IMR-90 (cell line): ENCODE measurements around the gene STRIP1. TPM values are rescaled to one million over a fixed set of nuclear protein-coding genes. Genes with fewer than 3 reads are reported as not detected.

Experiments used
- ATAC-seq: fragments of 200-7000 bp; cut with Tn5 transposase; 2 replicates; pipeline ENCODE4 v1.9.1; 2020; ENCODE audit warnings: low read depth, mild to moderate bottlenecking, moderate library complexity
- BruUV-seq: library from RNA; stranded (reverse); fragments of 400-500 nt; replicated peaks from 2 replicates; lab custom pipeline; 2021; lab: Mats Ljungman, UMichigan
- CTCF ChIA-PET: fragments of 300-600 bp; formaldehyde crosslinking; extraction: SDS; loops from one replicate; lab custom pipeline; 2021; ENCODE audit warnings: antibody characterized with exemption; lab: Yijun Ruan, JAX
- POLR2A ChIA-PET: fragments of 300-600 bp; sonication (Branson Sonifier 250); formaldehyde crosslinking; loops from one replicate; lab custom pipeline; 2022; ENCODE audit warnings: antibody characterized with exemption; ENCODE audit not compliant: unreplicated experiment; lab: Charles Lee
- DNase-seq: peaks from one replicate; pipeline ENCODE4 v3.0.0; 2013
- H2AFZ ChIP-seq: replicated peaks from 2 replicates; pipeline ENCODE3; 2013; ENCODE audit warnings: low read length, mild to moderate bottlenecking; ENCODE audit not compliant: poor library complexity
- H2AK5ac ChIP-seq: 2 replicates; pipeline ENCODE4 v1.6.1; 2013; ENCODE audit warnings: low read depth, low read length, inconsistent platforms
- H2AK9ac ChIP-seq: replicated peaks from 2 replicates; pipeline ENCODE3; 2013; ENCODE audit warnings: mild to moderate bottlenecking, low read depth, low read length, moderate library complexity; ENCODE audit not compliant: poor library complexity
- H2BK120ac ChIP-seq: 2 replicates; pipeline ENCODE4 v1.6.1; 2013; ENCODE audit warnings: low read depth, low read length, inconsistent platforms
- H2BK15ac ChIP-seq: 3 replicates; pipeline ENCODE4 v1.6.1; 2013; ENCODE audit warnings: low read depth, low read length, inconsistent platforms
- H2BK20ac ChIP-seq: 2 replicates; pipeline ENCODE4 v1.6.1; 2013; ENCODE audit warnings: low read depth, mild to moderate bottlenecking, inconsistent platforms, low read length, moderate library complexity
- H2BK5ac ChIP-seq: 2 replicates; pipeline ENCODE4 v1.6.1; 2013; ENCODE audit warnings: mild to moderate bottlenecking, low read depth, low read length, inconsistent platforms; ENCODE audit not compliant: poor library complexity, severe bottlenecking
- H3K14ac ChIP-seq: replicated peaks from 2 replicates; pipeline ENCODE4 v1.6.1; 2013; ENCODE audit warnings: low read depth, low read length, inconsistent platforms
- H3K18ac ChIP-seq: 2 replicates; pipeline ENCODE4 v1.6.1; 2013; ENCODE audit warnings: low read depth, low read length, control low read depth
- H3K23ac ChIP-seq: 2 replicates; pipeline ENCODE4 v1.6.1; 2013; ENCODE audit warnings: low read depth, low read length, inconsistent platforms
- H3K27ac ChIP-seq: 2 replicates; pipeline ENCODE4 v1.5.1; 2013; ENCODE audit warnings: mild to moderate bottlenecking, control low read depth, low read length; ENCODE audit not compliant: insufficient read depth
- H3K27me3 ChIP-seq: 2 replicates; pipeline ENCODE4 v1.6.1; 2013; ENCODE audit warnings: low read length; ENCODE audit not compliant: control insufficient read depth, insufficient read depth
- H3K36me3 ChIP-seq: 2 replicates; pipeline ENCODE4 v1.6.1; 2013; ENCODE audit warnings: low read length, mixed read lengths; ENCODE audit not compliant: control insufficient read depth, insufficient read depth
- H3K4ac ChIP-seq: 2 replicates; pipeline ENCODE4 v1.6.1; 2013; ENCODE audit warnings: low read depth, low read length, inconsistent platforms
- H3K4me1 ChIP-seq: 2 replicates; pipeline ENCODE4 v1.6.1; 2013; ENCODE audit warnings: low read length, mixed read lengths; ENCODE audit not compliant: control insufficient read depth, insufficient read depth
- H3K4me2 ChIP-seq: 2 replicates; pipeline ENCODE4 v1.6.1; 2013; ENCODE audit warnings: low read depth, mild to moderate bottlenecking, control low read depth, low read length, moderate library complexity
- H3K4me3 ChIP-seq: 2 replicates; pipeline ENCODE4 v1.5.1; 2013; ENCODE audit warnings: low read depth, mild to moderate bottlenecking, control low read depth, low read length, moderate library complexity; ENCODE audit not compliant: insufficient read depth
- H3K56ac ChIP-seq: 2 replicates; pipeline ENCODE4 v1.6.1; 2013; ENCODE audit warnings: low read length, inconsistent platforms; ENCODE audit not compliant: insufficient read depth; ENCODE audit errors: extremely low read depth
- H3K79me1 ChIP-seq, 2 experiments: 2 replicates each; pipeline ENCODE4 v1.6.1; 2013; ENCODE audit warnings: low read length in 2 of 2, inconsistent platforms in 1 of 2, low read depth in 1 of 2
- H3K9ac ChIP-seq: 2 replicates; pipeline ENCODE4 v1.6.1; 2013; ENCODE audit warnings: low read depth, low read length, control low read depth
- H3K9me1 ChIP-seq: 2 replicates; pipeline ENCODE4 v1.6.1; 2013; ENCODE audit warnings: low read length, inconsistent platforms; ENCODE audit not compliant: insufficient read depth
- H3K9me3 ChIP-seq: 2 replicates; pipeline ENCODE4 v1.6.1; 2013; ENCODE audit warnings: low read length; ENCODE audit not compliant: control insufficient read depth, insufficient read depth
- H4K20me1 ChIP-seq: 2 replicates; pipeline ENCODE4 v1.6.1; 2013; ENCODE audit warnings: low read length, inconsistent platforms; ENCODE audit not compliant: insufficient read depth
- H4K5ac ChIP-seq: 2 replicates; pipeline ENCODE4 v1.6.1; 2013; ENCODE audit warnings: mild to moderate bottlenecking, low read depth, low read length, control low read depth
- H4K8ac ChIP-seq, 2 experiments: 2 replicates each; pipeline ENCODE4 v1.6.1; 2013; ENCODE audit warnings: low read depth in 2 of 2, low read length in 2 of 2, control low read depth in 1 of 2, inconsistent platforms in 1 of 2
- H4K91ac ChIP-seq: 2 replicates; pipeline ENCODE4 v1.6.1; 2013; ENCODE audit warnings: low read depth, low read length, inconsistent platforms; ENCODE audit not compliant: insufficient read depth
- CEBPB ChIP-seq: IDR thresholded peaks from 2 replicates; pipeline ENCODE4 v1.6.1; 2012; ENCODE audit warnings: low read depth, low read length, improper control_type of control experiment
- FOS ChIP-seq: fragments of 150-350 bp; IDR thresholded peaks from 2 replicates; pipeline ENCODE4 v1.6.1; 2016; ENCODE audit warnings: low read depth, low read length
- MAFK ChIP-seq: IDR thresholded peaks from 2 replicates; pipeline ENCODE4 v1.6.1; 2012; ENCODE audit warnings: low read depth, low read length, improper control_type of control experiment
- MAZ ChIP-seq: IDR thresholded peaks from 2 replicates; pipeline ENCODE4 v1.6.1; 2012; ENCODE audit warnings: low read depth, mild to moderate bottlenecking, low read length, improper control_type of control experiment, moderate library complexity, borderline replicate concordance
- NFE2L2 ChIP-seq: fragments of 150-350 bp; IDR thresholded peaks from 2 replicates; pipeline ENCODE4 v1.6.1; 2016; ENCODE audit warnings: low read depth, mild to moderate bottlenecking, low read length
- POLR2A ChIP-seq: IDR thresholded peaks from 2 replicates; pipeline ENCODE4 v1.6.1; 2012; ENCODE audit warnings: mild to moderate bottlenecking, low read depth, low read length
- RCOR1 ChIP-seq: IDR thresholded peaks from 2 replicates; pipeline ENCODE4 v1.6.1; 2012; ENCODE audit warnings: mild to moderate bottlenecking, low read length, improper control_type of control experiment; ENCODE audit not compliant: insufficient replicate concordance
- RFX5 ChIP-seq: IDR thresholded peaks from 2 replicates; pipeline ENCODE4 v1.8.0; 2012; ENCODE audit warnings: low read depth, mild to moderate bottlenecking, low read length, moderate library complexity
- SMC3 ChIP-seq: fragments of 150-350 bp; IDR thresholded peaks from 2 replicates; pipeline ENCODE4 v1.6.1; 2016; ENCODE audit warnings: low read depth, mild to moderate bottlenecking, antibody characterized with exemption, low read length, moderate library complexity
- WGBS, 2 experiments: methylation state at CpG; one replicate each; pipeline versions ENCODE4 v1.1.5 to v1.1.7; 2013; ENCODE audit warnings: missing lambda C conversion rate in 2 of 2; ENCODE audit not compliant: insufficient read length in 1 of 2; ENCODE audit errors: extremely low coverage in 2 of 2; 5-methylcytosine and 5-hydroxymethylcytosine counted together
- dilution Hi-C: fragments of 300-500 bp; cut with HindIII; formaldehyde crosslinking; loops from one replicate; pipeline ENCODE4 v1.14.3; 2018; ENCODE audit warnings: low sequenced_read_pairs; ENCODE audit not compliant: unreplicated experiment
- in situ Hi-C: fragments of 300-500 bp; cut with MboI; formaldehyde crosslinking; loops from 3 replicates; pipeline ENCODE4 v1.14.3; 2019; ENCODE audit warnings: low sequenced_read_pairs, inconsistent platforms, mixed read lengths
- intact Hi-C: fragments of 100-400 bp; cut with micrococcal nuclease; formaldehyde crosslinking; loops from 2 replicates; pipeline ENCODE4 v1.10.0; 2022
- polyA plus RNA-seq, 3 experiments: library from polyadenylated mRNA; depleted of rRNA; stranded (reverse); fragments of >200 nt; gene quantifications; 2 replicates each; pipeline ENCODE4 v1.2.3, GENCODE V29; 2012; ENCODE audit warnings: low replicate concordance in 1 of 3
- total RNA-seq: library from RNA; depleted of rRNA; stranded (reverse); fragments of >200 nt; gene quantifications from 2 replicates; pipeline ENCODE4 v1.2.3, GENCODE V29; 2012
- TF ChIP-seq, protein P1 (sequence below): conservative IDR thresholded peaks from 2 replicates; pipeline ENCODE4 v1.5.1; 2012; ENCODE audit warnings: mild to moderate bottlenecking, low read depth, low read length, improper control_type of control experiment
- TF ChIP-seq, protein P2 (sequence below): fragments of 150-350 bp; IDR thresholded peaks from 2 replicates; pipeline ENCODE4 v1.6.1; 2017; ENCODE audit warnings: mild to moderate bottlenecking, antibody characterized with exemption, low read length, low read depth

STRIP1 gene
- total and polyA plus RNA-seq, 2 of the 4 experiments (the other 2 are of a cell fraction): 30.4 to 33.5 TPM

- H3K27ac ChIP-seq: no peak overlapping the region
- peaks cover 81% of the 10 kb centered on the region for H3K36me3 ChIP-seq
- no peak overlapping the region for H3K9ac ChIP-seq
- no peak overlapping the region for H2AFZ ChIP-seq
- ATAC-seq (peak; percentile 40), DNase-seq (peak; percentile 52)
- H4K20me1 ChIP-seq: peaks cover 24% of the 10 kb centered on the region; the same call in 1 of the 2 replicates
- H3K9me3 ChIP-seq: no peaks in the 10 kb centered on the region
- dilution Hi-C loops: no loop called here
- peaks cover 0 to 20% of the 10 kb centered on the region in 2 experiments; a peak in 3 of 4 replicates for H3K79me1 ChIP-seq
- H4K8ac ChIP-seq: peak overlapping the region in 1 of 2 experiments; percentile 58; a peak in 3 of 4 replicates
- ChIA-PET CTCF (interaction anchor here (1.4 to 1.7 kb wide), 2 partner anchors 9 to 54 kb away, joined by 3 to 4 read pairs; no protein-coding TSS in a partner anchor), POLR2A (interaction anchor here (1.3 kb wide), 1 partner anchor 16 kb away, joined by 3 read pairs; no protein-coding TSS in a partner anchor)
- H3K14ac ChIP-seq: no peak overlapping the region; the same call in 1 of the 2 replicates
- no peak overlapping the region; the same call in 1 of the 2 replicates for H3K4me2 ChIP-seq
- peak overlapping the region; percentile 6; the same call in 1 of the 2 replicates for H3K18ac ChIP-seq
- H3K4me1 ChIP-seq: peaks cover 26% of the 10 kb centered on the region
- H2BK15ac ChIP-seq: no peak overlapping the region
- WGBS, 2 experiments: no CpG with 5 or more reads among the region's 2 CpGs
- peak overlapping the region; percentile 33 for H3K4ac ChIP-seq
- H2BK5ac ChIP-seq: peak overlapping the region; percentile 64
- peaks cover 6% of the 10 kb centered on the region for H3K9me1 ChIP-seq
- H2AK5ac ChIP-seq: peak overlapping the region; percentile 71; the same call in 1 of the 2 replicates
- peak overlapping the region; percentile 14; the same call in 1 of the 2 replicates for H3K56ac ChIP-seq
- H3K23ac ChIP-seq: no peak overlapping the region
- in situ Hi-C loops: loop anchor here (5.0 kb wide), 1 partner anchor 56 kb away; no protein-coding TSS in a partner anchor
- peak overlapping the region; percentile 52; the same call in 1 of the 2 replicates for H4K91ac ChIP-seq
- intact Hi-C loops: loop anchor here (10.0 kb wide), 1 partner anchor 264 kb away; no protein-coding TSS in a partner anchor
- peak overlapping the region; percentile 39 for H2AK9ac ChIP-seq
- H2BK120ac ChIP-seq: peak overlapping the region; percentile 62
- H2BK20ac ChIP-seq: peak overlapping the region; percentile 65; the same call in 1 of the 2 replicates
- no peaks in the 10 kb centered on the region for H3K27me3 ChIP-seq
- no TSS peak for BruUV-seq
- no peak overlapping the region for H3K4me3 ChIP-seq
- H4K5ac ChIP-seq: no peak overlapping the region
- no peak for TF ChIP-seq POLR2A
- no peak for TF ChIP-seq RCOR1
- TF ChIP-seq CEBPB: no peak
- no peak for TF ChIP-seq RFX5
- TF ChIP-seq MAZ: no peak
- TF ChIP-seq SMC3: no peak
- TF ChIP-seq MAFK: no peak
- TF ChIP-seq, protein P1, sequence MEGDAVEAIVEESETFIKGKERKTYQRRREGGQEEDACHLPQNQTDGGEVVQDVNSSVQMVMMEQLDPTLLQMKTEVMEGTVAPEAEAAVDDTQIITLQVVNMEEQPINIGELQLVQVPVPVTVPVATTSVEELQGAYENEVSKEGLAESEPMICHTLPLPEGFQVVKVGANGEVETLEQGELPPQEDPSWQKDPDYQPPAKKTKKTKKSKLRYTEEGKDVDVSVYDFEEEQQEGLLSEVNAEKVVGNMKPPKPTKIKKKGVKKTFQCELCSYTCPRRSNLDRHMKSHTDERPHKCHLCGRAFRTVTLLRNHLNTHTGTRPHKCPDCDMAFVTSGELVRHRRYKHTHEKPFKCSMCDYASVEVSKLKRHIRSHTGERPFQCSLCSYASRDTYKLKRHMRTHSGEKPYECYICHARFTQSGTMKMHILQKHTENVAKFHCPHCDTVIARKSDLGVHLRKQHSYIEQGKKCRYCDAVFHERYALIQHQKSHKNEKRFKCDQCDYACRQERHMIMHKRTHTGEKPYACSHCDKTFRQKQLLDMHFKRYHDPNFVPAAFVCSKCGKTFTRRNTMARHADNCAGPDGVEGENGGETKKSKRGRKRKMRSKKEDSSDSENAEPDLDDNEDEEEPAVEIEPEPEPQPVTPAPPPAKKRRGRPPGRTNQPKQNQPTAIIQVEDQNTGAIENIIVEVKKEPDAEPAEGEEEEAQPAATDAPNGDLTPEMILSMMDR: no peak
- TF ChIP-seq NFE2L2: no peak
- TF ChIP-seq, protein P2, sequence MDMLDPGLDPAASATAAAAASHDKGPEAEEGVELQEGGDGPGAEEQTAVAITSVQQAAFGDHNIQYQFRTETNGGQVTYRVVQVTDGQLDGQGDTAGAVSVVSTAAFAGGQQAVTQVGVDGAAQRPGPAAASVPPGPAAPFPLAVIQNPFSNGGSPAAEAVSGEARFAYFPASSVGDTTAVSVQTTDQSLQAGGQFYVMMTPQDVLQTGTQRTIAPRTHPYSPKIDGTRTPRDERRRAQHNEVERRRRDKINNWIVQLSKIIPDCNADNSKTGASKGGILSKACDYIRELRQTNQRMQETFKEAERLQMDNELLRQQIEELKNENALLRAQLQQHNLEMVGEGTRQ: no peak
- TF ChIP-seq FOS: no peak
These were observed 16.8 kb downstream of the STRIP1 start for GRCh38 chr1:110051262-110051648.
